K562 (cell line): Measurements from ENCODE around the gene PRELID1. TPM values are rescaled to one million over a fixed set of nuclear protein-coding genes. Genes with fewer than 3 reads are reported as not detected.

Source experiments
- ATAC-seq: fragments of 200-7000 bp; cut with Tn5 transposase; 3 replicates; pipeline ENCODE4 v1.9.1; 2020; ENCODE audit warnings: moderate library complexity
- BruUV-seq: library from RNA; stranded (reverse); fragments of 400-500 nt; replicated peaks from 2 replicates; lab custom pipeline; 2021; lab: Mats Ljungman, UMichigan
- CTCF ChIA-PET: fragments of 300-600 bp; formaldehyde crosslinking; extraction: SDS; loops from one replicate; lab custom pipeline; 2021; ENCODE audit warnings: low intra/inter-chr PET ratio; lab: Yijun Ruan, JAX
- POLR2A ChIA-PET: fragments of 300-600, 350-650 bp; sonication (Branson Sonifier 250); formaldehyde crosslinking; extraction: SDS; loops from one replicate; lab custom pipeline; 2021; ENCODE audit warnings: antibody characterized with exemption, inconsistent platforms; lab: Yijun Ruan, JAX
- DNase-seq, 4 experiments: peaks; one replicate each; pipeline versions ENCODE4 v3.0.0 to v3.0.0-alpha.2; 2011 to 2018; ENCODE audit warnings: low spot score in 3 of 4, mixed read lengths in 3 of 4; ENCODE audit errors: extremely low read depth in 1 of 4
- FAIRE-seq: peaks from 2 replicates; lab custom pipeline; 2011; peaks lifted over from hg19 to GRCh38; lab: Jason Lieb, UNC
- H2AFZ ChIP-seq: 2 replicates; pipeline ENCODE4 v1.6.0; 2011; ENCODE audit warnings: low read depth, low read length, control low read depth, inconsistent platforms
- H3K27ac ChIP-seq: fragments of 200-600 bp; 3 replicates; pipeline ENCODE4 v1.8.0; 2011; ENCODE audit warnings: low read depth, mild to moderate bottlenecking, control low read depth, inconsistent platforms, low read length, moderate library complexity, mixed read lengths; ENCODE audit errors: extremely low read depth
- H3K27me3 ChIP-seq, 2 experiments: fragments of 300-600 bp in 1 of 2; 2 replicates in 1 of 2; 3 replicates in 1 of 2; pipeline versions ENCODE4 v1.6.0 to v1.8.0; 2011; ENCODE audit warnings: inconsistent platforms in 2 of 2, low read length in 2 of 2, mild to moderate bottlenecking in 1 of 2, mixed read lengths in 1 of 2, moderate library complexity in 1 of 2; ENCODE audit not compliant: control insufficient read depth in 2 of 2, insufficient read depth in 2 of 2
- H3K36me3 ChIP-seq: fragments of 300-600 bp; 3 replicates; pipeline ENCODE4 v1.8.0; 2011; ENCODE audit warnings: mild to moderate bottlenecking, low read length, inconsistent platforms; ENCODE audit not compliant: control insufficient read depth, insufficient read depth
- H3K4me1 ChIP-seq, 2 experiments: fragments of 200-600 bp in 1 of 2; replicated peaks in 1 of 2; 2 replicates in 1 of 2; 3 replicates in 1 of 2; pipeline versions ENCODE4 v1.5.1 to v1.8.0; 2011; ENCODE audit warnings: inconsistent platforms in 2 of 2, low read length in 2 of 2, mild to moderate bottlenecking in 1 of 2, mixed read lengths in 1 of 2, moderate library complexity in 1 of 2; ENCODE audit not compliant: control insufficient read depth in 2 of 2, insufficient read depth in 2 of 2
- H3K4me2 ChIP-seq: 2 replicates; pipeline ENCODE4 v1.6.1; 2011; ENCODE audit warnings: low read length, control low read depth, inconsistent platforms, mixed read lengths; ENCODE audit not compliant: insufficient read depth
- H3K4me3 ChIP-seq: fragments of 200-600 bp; sonication (generic), shearing (Covaris generic); 2 replicates; pipeline ENCODE4 v1.5.1; 2016; ENCODE audit warnings: control low read depth, inconsistent platforms
- H3K79me2 ChIP-seq: fragments of 200-600 bp; 3 replicates; pipeline ENCODE4 v1.8.0; 2011; ENCODE audit warnings: low read length, inconsistent platforms; ENCODE audit not compliant: control insufficient read depth, insufficient read depth
- H3K9ac ChIP-seq, 2 experiments: 2 replicates each; pipeline versions ENCODE4 v1.6.0 to v1.6.1; 2011; ENCODE audit warnings: low read depth in 2 of 2, low read length in 2 of 2, control low read depth in 1 of 2, inconsistent platforms in 1 of 2, mild to moderate bottlenecking in 1 of 2, mixed read lengths in 1 of 2; ENCODE audit not compliant: insufficient read depth in 1 of 2
- H3K9me1 ChIP-seq: one replicate; pipeline ENCODE4 v1.6.0; 2011; ENCODE audit warnings: inconsistent platforms, mild to moderate bottlenecking, low read length, moderate library complexity; ENCODE audit not compliant: control insufficient read depth, insufficient read depth
- H3K9me3 ChIP-seq: replicated peaks from 2 replicates; pipeline ENCODE4 v1.5.1; 2011; ENCODE audit warnings: low read depth, low read length, inconsistent platforms; ENCODE audit not compliant: control insufficient read depth, insufficient read depth
- H4K20me1 ChIP-seq: replicated peaks from 2 replicates; pipeline ENCODE4 v1.6.1; 2011; ENCODE audit warnings: low read length, inconsistent platforms, mixed read lengths; ENCODE audit not compliant: control insufficient read depth, insufficient read depth
- ETV1 ChIP-seq: fragments of 450-650 bp; conservative IDR thresholded peaks from 2 replicates; pipeline ENCODE4 v1.6.1; 2016; ENCODE audit warnings: missing genetic modification characterization, control low read depth, low read depth, missing compliant biosample characterization
- KLF6 ChIP-seq: fragments of 250-450 bp; sonication (Bioruptor Pico); IDR thresholded peaks from 2 replicates; pipeline ENCODE4 v1.4.0; 2020; ENCODE audit warnings: mild to moderate bottlenecking, moderate library complexity, borderline replicate concordance
- MAX ChIP-seq: sonication (generic); formaldehyde crosslinking; IDR thresholded peaks from 2 replicates; pipeline ENCODE4 v1.9.0; 2022; ENCODE audit warnings: mild to moderate bottlenecking, missing genetic modification reagents
- MNT ChIP-seq, 2 experiments: fragments of 450-650 bp; conservative IDR thresholded peaks; 2 replicates each; pipeline ENCODE4 v1.6.1; 2017; ENCODE audit warnings: mild to moderate bottlenecking in 2 of 2, moderate library complexity in 2 of 2
- NFE2 ChIP-seq: IDR thresholded peaks from 2 replicates; pipeline ENCODE4 v1.6.1; 2014; ENCODE audit warnings: antibody characterized with exemption, low read depth
- PHB2 ChIP-seq: fragments of 450-650 bp; IDR thresholded peaks from 2 replicates; pipeline ENCODE4 v1.6.1; 2017; ENCODE audit warnings: low read depth
- ZBTB43 ChIP-seq: sonication (generic); formaldehyde crosslinking; IDR thresholded peaks from 2 replicates; pipeline ENCODE4 v1.8.0; 2023; ENCODE audit warnings: mild to moderate bottlenecking, missing genetic modification reagents
- ZNF175 ChIP-seq: fragments of 200-800 bp; sonication (Bioruptor generic); IDR thresholded peaks from 2 replicates; pipeline ENCODE4 v1.6.1; 2016; ENCODE audit warnings: low read depth, mild to moderate bottlenecking, missing genetic modification characterization, missing compliant biosample characterization
- ZNF507 ChIP-seq: conservative IDR thresholded peaks from 2 replicates; pipeline ENCODE4 v1.6.1; 2017; ENCODE audit warnings: missing genetic modification characterization, missing compliant biosample characterization
- whole genome bisulfite sequencing: fragments of 100-300 bp; shearing (Covaris generic); methylation state at CpG from one replicate; pipeline ENCODE4 v1.1.6; 2016; ENCODE audit warnings: low coverage, mixed read lengths; ENCODE audit not compliant: insufficient coverage; ENCODE audit errors: missing lambda C conversion rate; 5-methylcytosine and 5-hydroxymethylcytosine counted together
- in situ Hi-C: fragments of 300-500 bp; cut with MboI; formaldehyde crosslinking; loops from 4 replicates; pipeline ENCODE4 v1.15.0; 2018; ENCODE audit warnings: inconsistent platforms, mixed read lengths
- intact Hi-C: fragments of 100-400 bp; cut with micrococcal nuclease; formaldehyde crosslinking; loops from 2 replicates; pipeline ENCODE4 v1.14.2; 2022
- polyA plus RNA-seq, 8 experiments: library from polyadenylated mRNA; depleted of rRNA in 4 of 8; stranded (reverse) in 5 of 8; unstranded in 3 of 8; fragments of >200 nt; fragmentation: Nextera tagmentation in 2 of 8; fragmentation: Illumina TruSeq in 1 of 8; extraction: Ambion mirVana in 2 of 8; extraction: Trizol in 1 of 8; gene quantifications; 2 replicates each; pipeline versions ENCODE4 v1.2.1 to v1.2.3, GENCODE V29; 2011 to 2014; ENCODE audit warnings: inconsistent platforms in 1 of 8, missing spikeins in 1 of 8
- total RNA-seq, 7 experiments: library from RNA; depleted of rRNA in 6 of 7; stranded (reverse); fragments of >200 nt in 6 of 7; fragmentation: Illumina TruSeq in 2 of 7; extraction: Trizol in 2 of 7; gene quantifications; 2 replicates each; pipeline versions ENCODE4 v1.2.1 to v1.2.3, GENCODE V29; 2011 to 2021; ENCODE audit warnings: low replicate concordance in 1 of 7

The PRELID1 gene
- total and polyA plus RNA-seq, 9 of the 15 experiments (the other 6 are each of a cell fraction or from before 2014, with no cell fraction given), result 40.1 to 484 (median 340) TPM

GRCh38 chr5:177269232-177269895 lies 34.2 kb upstream of the PRELID1 start:
- ChIA-PET POLR2A (no interaction called here), CTCF (no interaction called here)
- Histone ChIP-seq H3K9me3 (no peaks in the 10 kb centered on the region), H3K27ac (no peak overlapping the region), H3K9me1 (no peaks in the 10 kb centered on the region), H3K4me1 (no peaks in the 10 kb centered on the region), H3K36me3 (peaks cover 81% of the 10 kb centered on the region), H2AFZ (no peak overlapping the region), H3K4me3 (no peak overlapping the region), H3K27me3 (no peaks in the 10 kb centered on the region), H3K9ac (no peak overlapping the region), H3K79me2 (no peaks in the 10 kb centered on the region), H3K4me2 (no peak overlapping the region), H4K20me1 (no peaks in the 10 kb centered on the region)
- intact Hi-C loops, result no loop called here
- no peak for DNase-seq
- in situ Hi-C loops, result no loop called here
- no peak for ATAC-seq
- no TSS peak for BruUV-seq
- TF ChIP-seq ZNF507 (no peak), KLF6 (CRISPR knock-in tag) (no peak), MAX (no peak), NFE2 (no peak), ZBTB43 (no peak), MNT (conservative IDR thresholded peaks at IDR 0.05) (no peak), PHB2 (no peak), ZNF175 (no peak), ETV1 (no peak)
- WGBS, result 93% methylated on average over 7 of the region's 7 CpGs
- FAIRE-seq, result no peak
